SK-N-MC (cell line): ENCODE data around the gene GALNT14.

Experiments
- DNase-seq: peaks from one replicate; pipeline ENCODE4 v3.0.0-alpha.2; 2011; ENCODE audit warnings: low read depth, low spot score
- H3K27ac ChIP-seq: fragments of 200-600 bp; sonication (generic); 2 replicates; pipeline ENCODE4 v1.5.1; 2016; ENCODE audit warnings: mixed run types
- H3K36me3 ChIP-seq: fragments of 200-600 bp; sonication (generic); 2 replicates; pipeline ENCODE4 v1.6.1; 2017; ENCODE audit warnings: antibody characterized with exemption, low read length, mixed read lengths; ENCODE audit not compliant: insufficient read depth
- H3K4me3 ChIP-seq: fragments of 200-600 bp; sonication (generic); 2 replicates; pipeline ENCODE4 v1.5.1; 2016
- H3K9ac ChIP-seq: fragments of 200-600 bp; sonication (generic); 2 replicates; pipeline ENCODE4 v1.8.0; 2017; ENCODE audit warnings: mixed run types, mixed read lengths; ENCODE audit not compliant: insufficient read length
- H3K9me3 ChIP-seq: fragments of 200-600 bp; sonication (generic); 2 replicates; pipeline ENCODE4 v1.6.1; 2017; ENCODE audit warnings: low read depth, mild to moderate bottlenecking, antibody characterized with exemption, low read length, moderate library complexity, mixed read lengths
- EZH2 ChIP-seq: fragments of 200-600 bp; sonication (generic); IDR thresholded peaks from one replicate; pipeline ENCODE4 v1.6.1; 2017; ENCODE audit warnings: antibody characterized with exemption
- FOXP2 ChIP-seq: optimal IDR thresholded peaks from 2 replicates; pipeline ENCODE3; 2011; ENCODE audit warnings: mild to moderate bottlenecking, moderate library complexity; ENCODE audit not compliant: insufficient read depth; ENCODE audit errors: extremely low read length, control extremely low read depth
- POLR2AphosphoS5 ChIP-seq: IDR thresholded peaks from 2 replicates; pipeline ENCODE4 v1.6.1; 2012; ENCODE audit warnings: mild to moderate bottlenecking, low read depth, low read length, borderline replicate concordance

Gene GALNT14

GRCh38 chr2:31031132-31031706 lies 107.0 kb downstream of the GALNT14 start:
- H3K9me3 ChIP-seq = no peaks in the 10 kb centered on the region; the same call in 1 of the 2 replicates
- H3K9ac ChIP-seq = no peak overlapping the region
- no peak for DNase-seq
- no peak overlapping the region for H3K4me3 ChIP-seq
- H3K27ac ChIP-seq = no peak overlapping the region
- H3K36me3 ChIP-seq = no peaks in the 10 kb centered on the region
- no peak for TF ChIP-seq POLR2AphosphoS5
- no peak for TF ChIP-seq FOXP2
- no peak for TF ChIP-seq EZH2

- H3K36me3 ChIP-seq = no peaks in the 10 kb centered on the region
- no peak overlapping the region for H3K4me3 ChIP-seq
- DNase-seq = no peak
- no peak overlapping the region for H3K27ac ChIP-seq
- no peak overlapping the region for H3K9ac ChIP-seq
- no peak for TF ChIP-seq EZH2
- TF ChIP-seq POLR2AphosphoS5 = no peak
- no peak for TF ChIP-seq FOXP2
- H3K9me3 ChIP-seq = no peaks in the 10 kb centered on the region
Measured at GRCh38 chr2:31028417-31028816, 109.8 kb downstream of the GALNT14 start.

- H3K36me3 ChIP-seq = no peaks in the 10 kb centered on the region
- H3K27ac ChIP-seq = no peak overlapping the region
- H3K4me3 ChIP-seq = no peak overlapping the region
- H3K9me3 ChIP-seq = no peaks in the 10 kb centered on the region
- DNase-seq = no peak
- TF ChIP-seq FOXP2 (no peak), EZH2 (no peak), POLR2AphosphoS5 (no peak)
- H3K9ac ChIP-seq = no peak overlapping the region
Measured at GRCh38 chr2:31027549-31027948, 110.7 kb downstream of the GALNT14 start.

DNA sequence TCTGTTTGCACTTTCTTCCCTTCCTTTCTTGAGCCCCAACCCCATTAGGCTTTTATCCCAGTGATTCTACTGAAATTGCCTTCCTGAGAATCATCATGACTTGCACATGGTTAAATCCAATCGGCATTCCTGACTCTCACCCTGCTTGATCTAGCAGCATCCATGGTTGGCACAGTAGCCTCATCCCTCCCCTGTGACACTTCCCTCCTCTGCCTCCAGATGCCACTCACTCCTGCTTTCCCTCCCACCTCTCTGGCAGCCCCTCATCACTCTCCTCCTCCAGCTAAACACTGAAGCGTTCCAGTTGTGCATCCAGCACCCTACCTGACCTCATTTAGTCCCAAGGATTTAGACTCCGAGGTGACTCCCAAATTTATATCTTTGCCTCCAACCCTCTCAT lies 114.7 kb downstream of the GALNT14 start:
- Histone ChIP-seq H3K27ac (no peak overlapping the region), H3K4me3 (no peak overlapping the region), H3K9ac (no peak overlapping the region), H3K36me3 (no peaks in the 10 kb centered on the region), H3K9me3 (no peaks in the 10 kb centered on the region)
- TF ChIP-seq POLR2AphosphoS5 (no peak), EZH2 (no peak), FOXP2 (no peak)
- DNase-seq = no peak

DNA sequence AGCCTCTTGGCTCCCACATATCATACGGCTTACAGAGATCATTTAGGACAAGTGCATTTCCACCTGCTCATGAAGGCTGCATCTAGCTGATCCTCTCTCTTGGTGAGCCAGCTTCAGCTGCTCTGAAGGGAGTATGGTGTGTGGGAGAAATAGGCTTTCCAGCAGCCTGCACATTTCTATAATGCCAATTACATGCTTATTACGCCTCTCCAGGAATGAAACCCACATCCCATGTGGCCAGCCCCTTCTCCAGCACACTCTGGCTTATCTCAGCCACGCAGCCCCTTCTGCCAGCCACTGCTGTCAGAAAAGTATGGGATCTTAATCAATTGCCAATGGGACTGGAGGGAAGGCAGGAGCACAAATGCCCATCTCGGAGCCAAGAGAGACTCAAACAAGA lies 117.5 kb downstream of the GALNT14 start:
- Histone ChIP-seq H3K4me3 (no peak overlapping the region), H3K27ac (no peak overlapping the region), H3K36me3 (no peaks in the 10 kb centered on the region), H3K9ac (no peak overlapping the region), H3K9me3 (no peaks in the 10 kb centered on the region)
- TF ChIP-seq POLR2AphosphoS5 (no peak), FOXP2 (no peak), EZH2 (no peak)
- DNase-seq = no peak

DNA sequence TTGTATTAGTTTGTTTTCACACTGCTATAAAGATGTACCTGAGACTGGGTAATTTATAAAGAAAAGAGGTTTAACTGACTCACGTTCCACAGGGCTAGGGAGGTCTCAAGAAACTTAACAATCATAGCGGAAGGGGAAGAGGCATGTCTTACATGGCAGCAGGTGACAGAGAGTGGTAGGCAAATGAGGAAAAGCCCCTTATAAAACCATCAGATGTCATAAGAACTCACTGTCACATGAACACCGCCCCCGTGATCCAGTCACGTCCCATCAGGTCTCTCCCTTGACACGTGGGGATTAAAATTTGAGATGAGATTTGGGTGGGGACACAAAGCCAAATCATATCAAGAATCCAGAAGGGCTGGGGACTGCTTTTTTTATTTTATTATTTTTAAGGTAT lies 120.0 kb downstream of the GALNT14 start:
- Histone ChIP-seq H3K36me3 (no peaks in the 10 kb centered on the region), H3K9me3 (no peaks in the 10 kb centered on the region), H3K9ac (no peak overlapping the region), H3K4me3 (no peak overlapping the region), H3K27ac (no peak overlapping the region)
- TF ChIP-seq EZH2 = no peak
- no peak for TF ChIP-seq FOXP2
- TF ChIP-seq POLR2AphosphoS5 = no peak
- no peak for DNase-seq

- DNase-seq = no peak
- Histone ChIP-seq H3K36me3 (no peaks in the 10 kb centered on the region), H3K9me3 (no peaks in the 10 kb centered on the region), H3K4me3 (no peak overlapping the region), H3K9ac (no peak overlapping the region), H3K27ac (no peak overlapping the region)
- TF ChIP-seq FOXP2 = no peak
- no peak for TF ChIP-seq POLR2AphosphoS5
- TF ChIP-seq EZH2 = no peak
Measured at GRCh38 chr2:31016648-31017047, 121.6 kb downstream of the GALNT14 start.

DNA sequence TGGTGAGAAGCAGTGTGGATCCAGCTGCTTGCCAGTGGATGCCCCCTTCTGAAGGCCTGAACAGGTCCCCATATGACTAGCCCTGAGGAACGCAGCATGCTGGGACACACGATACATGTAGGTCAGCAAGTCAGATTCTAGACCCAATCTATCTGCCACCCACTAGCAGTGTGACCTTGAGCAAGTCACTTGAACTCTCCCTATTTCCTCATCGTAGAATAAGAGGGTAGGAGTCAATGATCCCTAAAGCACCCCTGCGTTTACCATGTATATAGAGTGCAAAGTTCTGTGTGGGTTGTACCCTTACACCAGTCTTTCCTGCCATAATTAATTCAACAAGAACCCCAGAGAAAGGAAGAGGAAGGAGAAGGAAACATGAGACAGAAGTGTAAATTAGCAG lies 123.7 kb downstream of the GALNT14 start:
- TF ChIP-seq EZH2 (no peak), FOXP2 (no peak), POLR2AphosphoS5 (no peak)
- no peak overlapping the region for H3K9ac ChIP-seq

GRCh38 chr2:31013301-31013700 lies 124.9 kb downstream of the GALNT14 start:
- DNase-seq = no peak
- no peaks in the 10 kb centered on the region for H3K36me3 ChIP-seq
- TF ChIP-seq FOXP2 (no peak), EZH2 (no peak), POLR2AphosphoS5 (no peak)
- H3K4me3 ChIP-seq = no peak overlapping the region
- H3K9me3 ChIP-seq = no peaks in the 10 kb centered on the region
- no peak overlapping the region for H3K27ac ChIP-seq
- H3K9ac ChIP-seq = no peak overlapping the region

More for the DNA sequence above, 123.7 kb downstream of the GALNT14 start:
- no peak for DNase-seq
- H3K9me3 ChIP-seq = no peaks in the 10 kb centered on the region
- no peak overlapping the region for H3K4me3 ChIP-seq
- H3K36me3 ChIP-seq = no peaks in the 10 kb centered on the region
- H3K27ac ChIP-seq = no peak overlapping the region
